NCI-H2081 (cell line): Measurements from ENCODE around the gene ZNF407.

ENCODE experiments used
- DNase-seq, 2 experiments: peaks; one replicate each; lab custom pipeline; 2025; lab: John Stamatoyannopoulos, UW

Gene ZNF407

DNA sequence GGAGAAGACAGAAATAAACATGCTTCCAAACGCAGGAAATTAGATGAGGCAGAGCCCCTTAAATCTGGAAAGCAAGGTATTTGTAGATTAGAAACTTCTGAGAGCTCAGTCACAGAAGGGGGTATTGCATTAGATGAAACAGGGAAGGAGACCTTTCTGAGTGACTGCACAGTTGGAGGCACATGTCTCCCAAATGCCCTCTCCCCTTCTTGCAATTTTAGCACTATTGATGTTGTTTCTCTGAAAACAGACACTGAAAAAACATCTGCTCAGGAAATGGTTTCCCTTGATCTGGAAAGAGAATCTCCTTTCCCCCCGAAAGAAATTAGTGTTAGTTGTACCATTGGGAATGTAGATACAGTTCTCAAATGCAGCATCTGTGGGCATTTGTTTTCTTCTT, 33.5 kb downstream of the ZNF407 start:
- DNase-seq, result no peak

- DNase-seq, result no peak
Measured at GRCh38 chr18:74631623-74632350, 34.1 kb downstream of the ZNF407 start.

DNA sequence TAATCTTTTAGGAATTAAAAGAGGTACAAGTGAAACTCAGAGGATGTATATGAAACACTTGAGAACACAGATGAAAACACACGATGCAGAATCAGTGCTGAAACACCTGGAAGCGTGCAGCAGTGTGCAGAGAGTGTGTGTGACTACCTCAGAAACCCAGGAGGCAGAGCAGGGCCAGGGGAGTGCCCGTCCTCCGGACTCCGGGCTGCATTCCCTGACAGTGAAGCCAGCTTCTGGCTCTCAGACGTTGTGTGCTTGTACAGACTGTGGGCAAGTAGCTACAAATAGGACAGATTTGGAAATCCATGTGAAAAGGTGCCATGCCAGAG, 34.6 kb downstream of the ZNF407 start:
- no peak for DNase-seq

GRCh38 chr18:74632856-74633255, 35.2 kb downstream of the ZNF407 start:
- no peak for DNase-seq

DNA sequence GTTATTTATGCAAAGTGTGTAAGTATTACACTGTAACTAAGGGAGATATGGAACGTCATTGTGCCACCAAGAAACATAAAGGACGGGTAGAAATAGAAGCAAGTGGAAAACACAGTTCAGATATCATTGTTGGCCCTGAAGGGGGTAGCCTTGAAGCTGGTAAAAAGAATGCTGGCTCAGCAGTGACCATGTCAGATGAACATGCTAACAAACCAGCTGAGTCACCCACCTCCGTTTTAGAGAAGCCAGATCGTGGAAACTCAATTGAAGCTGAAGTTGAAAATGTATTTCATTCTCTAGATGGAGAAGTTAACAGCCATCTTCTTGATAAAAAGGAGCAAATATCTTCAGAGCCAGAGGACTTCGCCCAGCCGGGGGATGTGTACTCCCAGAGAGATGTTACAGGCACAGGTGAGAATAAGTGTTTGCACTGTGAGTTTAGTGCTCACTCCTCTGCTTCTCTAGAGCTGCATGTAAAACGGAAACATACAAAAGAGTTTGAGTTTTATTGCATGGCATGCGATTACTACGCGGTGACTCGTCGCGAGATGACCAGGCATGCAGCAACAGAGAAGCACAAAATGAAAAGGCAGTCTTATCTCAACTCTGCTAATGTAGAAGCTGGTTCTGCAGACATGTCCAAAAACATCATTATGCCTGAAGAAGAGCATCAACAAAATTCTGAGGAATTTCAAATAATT, 36.1 kb downstream of the ZNF407 start:
- DNase-seq, result no peak

- DNase-seq, result no peak
Measured at GRCh38 chr18:74635224-74635975, 37.7 kb downstream of the ZNF407 start.

GRCh38 chr18:74637070-74637469, 39.4 kb downstream of the ZNF407 start:
- no peak for DNase-seq

DNA sequence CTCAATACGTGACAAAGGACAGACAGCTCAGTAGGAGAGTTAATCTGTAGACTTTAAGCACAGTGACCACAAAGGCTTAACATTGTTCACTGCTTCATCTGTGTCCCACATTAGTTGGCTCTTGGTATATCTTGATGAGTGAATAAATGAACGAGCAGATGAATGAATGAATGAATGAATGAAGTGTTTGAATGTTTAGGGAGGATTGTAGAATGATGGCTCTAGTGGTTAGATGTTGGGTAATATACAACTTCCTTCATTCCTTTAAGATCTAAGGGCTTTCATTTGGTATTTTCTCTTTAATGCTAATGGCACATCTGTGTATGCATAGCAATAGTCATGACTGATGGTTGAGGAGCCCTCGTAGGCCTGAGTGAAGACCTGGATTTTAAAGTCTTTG, 40.5 kb downstream of the ZNF407 start:
- DNase-seq, result no peak

DNA sequence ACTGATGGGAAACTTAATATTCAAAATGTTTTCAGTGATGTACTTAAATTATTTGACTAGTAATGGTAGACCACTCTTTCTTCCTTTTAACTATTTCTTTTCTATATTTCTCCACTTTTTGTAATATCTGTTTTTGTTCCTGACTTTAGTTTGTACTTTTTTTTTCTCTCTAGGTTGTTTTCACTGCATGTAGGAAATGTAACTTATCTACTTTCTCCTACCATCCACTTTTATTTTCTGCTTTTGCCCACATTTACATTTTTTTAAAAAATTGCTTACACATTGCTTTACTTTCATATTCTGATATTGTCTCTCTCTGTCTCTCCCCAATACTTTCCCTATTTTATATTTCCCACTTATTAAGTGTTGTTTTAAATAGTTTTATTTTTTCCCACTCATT, 47.0 kb downstream of the ZNF407 start:
- DNase-seq, result no peak

DNA sequence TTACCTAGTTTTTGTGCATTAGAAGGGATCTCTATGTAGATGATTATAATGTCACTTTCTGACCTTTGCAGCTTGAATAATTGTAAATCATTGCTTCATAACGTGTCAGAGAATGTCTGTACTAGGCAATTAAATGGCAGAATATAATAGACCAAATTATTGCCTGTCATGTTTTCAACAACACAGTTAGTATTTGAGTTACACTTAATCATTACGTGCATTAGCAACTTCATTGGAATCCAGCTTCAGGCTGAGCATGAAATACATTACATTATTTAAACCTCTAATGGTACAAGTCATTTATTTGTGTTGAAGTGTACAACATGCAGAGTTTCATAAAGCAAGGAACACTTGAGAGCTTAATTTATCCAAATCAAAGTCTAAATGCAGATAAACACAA, 48.0 kb downstream of the ZNF407 start:
- DNase-seq, result peak in 1 of 2 experiments; percentile 70

DNA sequence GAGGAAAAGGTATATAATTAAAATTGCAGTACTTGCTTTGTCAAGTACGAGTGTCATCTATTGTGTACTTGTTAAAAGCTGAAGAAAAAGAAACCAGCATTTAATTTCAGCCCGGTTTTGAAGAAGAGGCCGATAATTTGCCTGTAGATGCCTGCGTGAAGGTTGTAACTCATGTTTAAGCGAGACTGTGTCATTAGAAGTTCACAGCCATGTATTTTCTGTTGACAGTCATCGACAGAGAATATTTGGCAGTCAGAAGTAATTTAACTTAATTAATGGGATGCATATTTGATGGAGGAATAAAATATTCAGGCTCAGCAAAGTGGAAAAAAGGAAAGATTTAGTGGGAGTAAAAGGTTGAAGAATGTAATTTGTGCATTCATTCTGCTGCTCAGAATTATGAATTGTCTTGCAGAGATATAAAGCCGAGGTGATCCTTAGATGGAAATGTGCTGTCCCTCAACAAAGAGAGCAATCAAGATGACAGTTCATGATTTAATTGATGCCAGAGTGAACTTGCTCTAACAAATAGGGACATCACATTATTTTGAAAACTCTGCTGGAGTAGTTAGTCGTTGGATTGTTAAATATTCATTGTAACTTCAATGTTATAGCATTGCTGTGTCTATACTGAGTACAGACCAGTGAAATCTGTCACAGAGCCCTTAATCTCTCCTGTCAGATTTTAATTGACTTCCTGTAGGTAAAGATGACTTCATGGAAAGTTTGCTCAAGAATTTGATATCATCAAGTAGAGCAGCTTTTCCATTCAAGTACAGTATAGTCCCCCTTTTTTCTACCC, 53.9 kb downstream of the ZNF407 start:
- peak in 1 of 2 experiments; percentile 5 for DNase-seq

GRCh38 chr18:74652392-74652988, 54.8 kb downstream of the ZNF407 start:
- DNase-seq, result peak; percentile 61 to 80

- DNase-seq, result peak in 1 of 2 experiments; percentile 52
Measured at GRCh38 chr18:74654638-74655037, 57.0 kb downstream of the ZNF407 start.

DNA sequence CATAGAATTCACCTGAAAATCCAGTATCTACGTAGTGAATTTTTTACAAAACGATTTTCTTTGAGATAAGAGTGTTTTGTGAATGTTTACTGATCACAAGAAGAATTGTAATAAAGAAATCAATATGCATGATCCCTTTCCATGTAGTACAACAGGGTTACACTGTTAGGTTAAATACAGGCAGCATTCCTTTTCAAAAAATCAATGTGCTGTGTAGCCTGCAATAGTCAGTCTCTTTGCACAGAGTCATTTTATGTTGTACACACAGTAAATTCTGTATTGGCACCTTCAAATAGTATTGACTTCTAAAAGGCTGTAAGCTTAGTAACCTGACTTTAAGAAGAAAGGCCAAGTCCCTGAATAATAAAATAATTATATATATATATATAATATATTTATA, 63.3 kb downstream of the ZNF407 start:
- no peak for DNase-seq

DNA sequence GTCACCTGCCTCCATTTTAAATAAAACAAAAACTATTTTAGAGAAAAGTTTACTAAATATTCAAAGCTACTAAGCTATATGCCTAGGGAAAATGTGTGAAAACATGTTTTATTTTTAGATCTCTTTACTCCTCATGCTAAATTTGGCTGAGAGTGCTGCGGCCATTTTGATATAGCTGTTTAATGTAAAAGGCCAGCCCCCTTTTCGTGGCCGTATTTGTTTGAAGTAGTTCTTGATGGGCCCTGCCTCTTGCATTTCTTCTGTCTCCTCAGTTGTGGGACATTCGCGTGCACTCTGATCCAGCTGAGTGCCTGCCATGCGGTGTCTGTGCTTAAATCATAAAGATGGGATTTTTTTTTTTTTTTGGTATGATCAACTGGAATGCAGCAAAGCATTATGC, 64.0 kb downstream of the ZNF407 start:
- no peak for DNase-seq

DNA sequence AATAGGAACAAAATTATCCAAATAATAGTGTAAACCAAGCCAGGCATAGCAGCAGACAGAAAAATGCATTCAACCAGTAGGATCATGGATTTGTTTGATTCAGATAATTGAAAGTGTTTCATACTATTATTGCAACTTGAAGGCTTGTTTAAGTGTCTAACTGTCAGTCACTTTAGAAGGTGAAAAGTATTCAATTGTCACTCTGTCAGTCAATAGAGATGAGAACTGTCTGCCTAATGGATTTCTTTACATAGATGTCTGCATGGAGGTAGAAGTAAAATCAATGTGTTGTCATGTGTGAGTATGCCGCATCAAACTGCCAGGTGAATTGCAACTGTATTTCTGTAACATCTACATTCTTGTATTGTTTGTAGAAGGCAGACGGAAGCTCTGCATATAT, 65.0 kb downstream of the ZNF407 start:
- DNase-seq, result no peak

- no peak for DNase-seq
Measured at GRCh38 chr18:74665346-74665745, 67.7 kb downstream of the ZNF407 start.

GRCh38 chr18:74665905-74666304, 68.2 kb downstream of the ZNF407 start:
- DNase-seq, result no peak

DNA sequence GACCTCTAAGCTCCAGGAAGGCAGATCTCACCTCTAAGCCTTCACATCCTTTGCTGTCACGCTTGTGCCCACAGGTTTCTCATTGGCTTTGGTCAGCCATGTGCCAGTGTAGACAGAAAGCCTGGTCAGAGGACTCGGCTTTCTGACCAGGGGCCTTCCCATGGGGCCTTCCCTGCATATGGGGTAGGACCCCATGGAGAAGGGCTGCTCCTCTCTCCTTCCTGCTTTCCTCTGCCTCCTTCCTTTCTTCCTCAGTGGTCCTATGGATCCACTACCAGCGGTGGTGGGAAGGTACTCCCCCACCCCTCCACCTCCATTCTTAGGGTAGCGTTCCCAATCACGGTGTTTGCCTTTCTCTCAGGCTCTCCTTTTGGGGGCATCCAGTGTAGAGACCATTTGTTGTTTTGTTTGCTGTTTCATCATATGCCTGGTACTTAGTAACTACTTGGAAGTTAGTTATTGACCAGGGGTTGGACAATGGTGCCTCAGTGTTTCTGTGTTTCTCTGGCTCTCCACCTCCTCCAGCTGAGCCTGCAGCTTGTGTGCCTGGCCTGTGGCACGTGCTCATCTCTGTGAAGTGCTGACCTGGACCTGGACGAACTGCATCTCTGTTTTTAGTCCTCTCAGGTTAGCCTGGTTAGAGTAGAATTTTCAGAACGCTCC, 71.6 kb downstream of the ZNF407 start:
- DNase-seq, result no peak

DNA sequence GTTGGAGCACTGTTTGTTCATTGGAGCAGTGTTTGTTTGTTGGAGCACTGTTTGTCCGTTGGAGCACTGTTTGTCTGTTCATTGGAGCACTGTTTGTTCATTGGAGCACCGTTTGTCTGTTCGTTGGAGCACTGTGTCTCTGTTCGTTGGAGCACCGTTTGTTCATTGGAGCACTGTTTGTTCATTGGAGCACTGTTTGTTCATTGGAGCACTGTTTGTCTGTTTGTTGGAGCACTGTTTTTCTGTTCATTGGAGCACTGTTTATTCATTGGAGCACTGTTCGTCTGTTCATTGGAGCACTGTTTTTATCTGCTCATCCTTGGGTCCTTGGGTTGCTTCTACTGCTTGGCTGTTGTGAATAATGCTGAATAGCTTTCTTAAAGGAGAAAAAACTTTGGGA, 74.7 kb downstream of the ZNF407 start:
- DNase-seq, result no peak

DNA sequence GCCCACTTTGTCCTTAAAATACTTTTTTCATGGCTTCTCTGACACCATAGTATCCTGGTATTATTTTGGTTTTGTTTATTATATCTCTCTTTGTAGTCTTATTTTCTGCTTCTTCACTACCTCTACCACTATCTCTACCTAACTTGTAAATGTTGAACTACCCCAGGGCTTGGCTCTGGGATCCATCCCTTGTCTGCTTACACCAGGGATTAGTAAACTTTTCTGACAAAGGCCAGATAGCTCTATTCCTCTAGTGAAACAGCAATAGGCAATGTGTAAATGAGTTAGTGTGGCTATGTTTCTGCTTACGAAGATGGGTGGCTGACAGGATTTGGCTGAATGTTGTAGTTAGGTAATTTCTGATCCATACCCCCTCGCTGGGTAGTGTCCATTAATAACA, 76.8 kb downstream of the ZNF407 start:
- DNase-seq, result no peak
